ENCODE results near the gene TNFRSF4. TPM values are rescaled to one million over a fixed set of nuclear protein-coding genes. Genes with fewer than 3 reads are reported as not detected.

Gene TNFRSF4
- total RNA-seq, 1 donor from 2014 or later = 0.19 TPM

DNA sequence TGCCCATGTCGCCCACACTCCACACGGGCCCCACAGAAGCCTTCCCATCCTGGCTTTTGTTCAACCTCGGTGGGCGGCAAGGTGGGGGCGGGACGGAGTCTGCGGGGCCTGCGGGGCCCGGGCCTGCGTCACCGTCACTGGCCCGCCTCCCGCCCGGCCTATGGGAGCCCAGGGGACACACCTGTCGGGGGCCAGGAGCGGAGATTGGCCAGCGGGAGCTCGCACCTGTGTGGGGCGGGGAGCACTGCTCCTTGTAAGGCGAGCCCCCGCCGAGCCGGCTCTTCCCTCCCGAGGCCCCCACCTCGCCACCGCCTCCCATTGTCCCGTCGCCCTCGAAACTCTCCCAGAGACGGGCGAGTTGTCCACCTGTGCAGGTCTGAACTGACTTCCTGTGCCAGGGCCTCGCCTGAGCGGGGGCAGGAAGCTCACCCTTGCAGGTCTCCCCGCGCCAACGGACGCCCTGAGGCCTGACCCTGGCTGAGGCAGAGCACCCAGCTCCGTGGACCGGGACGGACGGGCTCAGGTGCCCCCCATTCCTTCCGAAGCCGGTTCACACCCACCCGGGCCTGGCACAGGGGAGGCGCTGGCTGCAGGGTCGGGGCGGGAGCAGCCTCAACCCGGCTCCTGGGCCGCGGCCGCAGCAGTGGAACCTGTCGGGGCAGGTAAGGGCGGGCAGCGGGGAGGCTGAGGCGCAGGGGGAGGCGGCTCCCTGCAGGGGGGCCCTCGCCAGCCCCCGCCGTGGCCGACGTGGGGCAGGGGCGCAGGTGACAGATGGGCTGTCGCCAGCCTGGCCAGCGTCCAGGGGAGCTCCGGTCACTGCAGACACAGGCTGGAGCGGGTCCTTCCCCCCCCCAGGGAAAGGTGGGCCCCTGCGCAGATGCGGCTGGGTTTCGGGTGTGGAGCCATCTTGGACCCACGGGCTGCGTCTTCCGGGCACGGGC, 51.1 kb downstream of the TNFRSF4 start:
- H3K4me1 Mint-ChIP-seq = peaks cover 11% of the 10 kb centered on the region
- no peak overlapping the region for H3K4me3 Mint-ChIP-seq
- H3K27ac Mint-ChIP-seq (ENCODE audit: unreplicated experiment) = no peak overlapping the region
- no peak for DNase-seq (ENCODE audit: low read depth, low spot score)
- no peaks in the 10 kb centered on the region for H3K9me3 Mint-ChIP-seq
- no peaks in the 10 kb centered on the region for H3K36me3 Mint-ChIP-seq (ENCODE audit: low read depth)
- peaks cover 27% of the 10 kb centered on the region for H3K27me3 Mint-ChIP-seq (ENCODE audit: low read depth)
- TF ChIP-seq, protein P1, sequence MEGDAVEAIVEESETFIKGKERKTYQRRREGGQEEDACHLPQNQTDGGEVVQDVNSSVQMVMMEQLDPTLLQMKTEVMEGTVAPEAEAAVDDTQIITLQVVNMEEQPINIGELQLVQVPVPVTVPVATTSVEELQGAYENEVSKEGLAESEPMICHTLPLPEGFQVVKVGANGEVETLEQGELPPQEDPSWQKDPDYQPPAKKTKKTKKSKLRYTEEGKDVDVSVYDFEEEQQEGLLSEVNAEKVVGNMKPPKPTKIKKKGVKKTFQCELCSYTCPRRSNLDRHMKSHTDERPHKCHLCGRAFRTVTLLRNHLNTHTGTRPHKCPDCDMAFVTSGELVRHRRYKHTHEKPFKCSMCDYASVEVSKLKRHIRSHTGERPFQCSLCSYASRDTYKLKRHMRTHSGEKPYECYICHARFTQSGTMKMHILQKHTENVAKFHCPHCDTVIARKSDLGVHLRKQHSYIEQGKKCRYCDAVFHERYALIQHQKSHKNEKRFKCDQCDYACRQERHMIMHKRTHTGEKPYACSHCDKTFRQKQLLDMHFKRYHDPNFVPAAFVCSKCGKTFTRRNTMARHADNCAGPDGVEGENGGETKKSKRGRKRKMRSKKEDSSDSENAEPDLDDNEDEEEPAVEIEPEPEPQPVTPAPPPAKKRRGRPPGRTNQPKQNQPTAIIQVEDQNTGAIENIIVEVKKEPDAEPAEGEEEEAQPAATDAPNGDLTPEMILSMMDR (conservative IDR thresholded peaks at IDR 0.05) = no peak

DNA sequence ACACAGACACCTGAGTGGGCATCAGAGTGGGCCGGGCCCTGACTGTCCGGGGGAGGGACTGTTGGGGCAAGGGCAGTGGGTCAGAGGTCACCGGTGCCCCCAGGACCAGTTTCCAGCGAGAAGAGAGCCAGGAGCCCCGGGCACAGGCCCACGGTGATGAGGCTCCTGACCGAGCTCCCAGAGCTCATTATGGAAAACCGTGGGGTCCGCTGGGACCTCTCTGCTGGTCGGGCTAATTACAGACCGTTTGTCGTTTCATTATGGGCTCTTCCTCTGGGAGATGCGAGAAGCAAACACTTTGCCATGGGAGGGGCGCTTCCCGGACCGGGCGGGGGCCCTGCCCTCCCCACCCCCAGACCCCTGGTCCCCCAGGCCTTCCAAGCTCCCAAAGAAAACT, 52.3 kb downstream of the TNFRSF4 start:
- Mint-ChIP-seq H3K4me1 (peaks cover 11% of the 10 kb centered on the region), H3K4me3 (no peak overlapping the region), H3K36me3 (ENCODE audit: low read depth) (no peaks in the 10 kb centered on the region), H3K9me3 (no peaks in the 10 kb centered on the region), H3K27ac (ENCODE audit: unreplicated experiment) (no peak overlapping the region), H3K27me3 (ENCODE audit: low read depth) (peaks cover 27% of the 10 kb centered on the region)
- TF ChIP-seq, protein P1 (conservative IDR thresholded peaks at IDR 0.05) = no peak
- DNase-seq (ENCODE audit: low read depth, low spot score) = no peak

Small RNA genes within 50 kb of the gene (microRNA-seq; reads per million reads assigned to microRNA genes)
- gene MIR200A = 16.6 reads per million, percentile 32 among the genes with 10 or more reads in this experiment
- gene MIR200B = 43.2 reads per million, percentile 48 among the genes with 10 or more reads in this experiment
- 24.9 reads per million, percentile 39 among the genes with 10 or more reads in this experiment for gene MIR429

Other genes with a start within 250 kb of the TNFRSF4 start
- not detected in 2 replicates for gene PLEKHN1, start 247.7 kb downstream of the TNFRSF4 start, total RNA-seq
- gene PERM1, start 232.1 kb downstream of the TNFRSF4 start, total RNA-seq = 0.11 TPM in 1 of 2 replicates, not detected in the other
- gene HES4, start 214.1 kb downstream of the TNFRSF4 start, total RNA-seq = 35.7 and 38.0 TPM in 2 replicates
- gene ISG15, start 200.7 kb downstream of the TNFRSF4 start, total RNA-seq = 17.4 and 22.3 TPM in 2 replicates
- 192 and 203 TPM in 2 replicates for gene AGRN, start 194.0 kb downstream of the TNFRSF4 start, total RNA-seq
- not detected in 2 replicates for gene RNF223, start 139.8 kb downstream of the TNFRSF4 start, total RNA-seq
- 26.1 and 26.2 TPM in 2 replicates for gene C1orf159, start 98.1 kb downstream of the TNFRSF4 start, total RNA-seq
- not detected in 2 replicates for gene TTLL10, start 40.3 kb downstream of the TNFRSF4 start, total RNA-seq
- not detected in 2 replicates for gene TNFRSF18, start 7.6 kb downstream of the TNFRSF4 start, total RNA-seq
- gene SDF4, start 17.8 kb upstream of the TNFRSF4 start, total RNA-seq = 76.1 and 93.8 TPM in 2 replicates
- gene B3GALT6, start 18.1 kb upstream of the TNFRSF4 start, total RNA-seq = 39.8 and 41.1 TPM in 2 replicates
- 0.66 and 0.79 TPM in 2 replicates for gene C1QTNF12, start 32.6 kb upstream of the TNFRSF4 start, total RNA-seq
- gene UBE2J2, start 59.7 kb upstream of the TNFRSF4 start, total RNA-seq = 77.0 and 80.8 TPM in 2 replicates
- gene SCNN1D, start 66.3 kb upstream of the TNFRSF4 start, total RNA-seq = 5.9 and 10.8 TPM in 2 replicates
- 111 and 124 TPM in 2 replicates for gene ACAP3, start 93.8 kb upstream of the TNFRSF4 start, total RNA-seq
- gene PUSL1, start 94.4 kb upstream of the TNFRSF4 start, total RNA-seq = 26.3 and 27.9 TPM in 2 replicates
- gene INTS11, start 110.5 kb upstream of the TNFRSF4 start, total RNA-seq = 137 and 160 TPM in 2 replicates
- 18.9 and 19.8 TPM in 2 replicates for gene CPTP, start 110.6 kb upstream of the TNFRSF4 start, total RNA-seq
- 0.64 and 0.68 TPM in 2 replicates for gene TAS1R3, start 117.1 kb upstream of the TNFRSF4 start, total RNA-seq
- 63.4 and 66.7 TPM in 2 replicates for gene DVL1, start 135.3 kb upstream of the TNFRSF4 start, total RNA-seq
- 5.0 and 5.8 TPM in 2 replicates for gene MXRA8, start 144.4 kb upstream of the TNFRSF4 start, total RNA-seq
- gene AURKAIP1, start 161.1 kb upstream of the TNFRSF4 start, total RNA-seq = 127 and 128 TPM in 2 replicates
- gene CCNL2, start 185.2 kb upstream of the TNFRSF4 start, total RNA-seq = 249 and 261 TPM in 2 replicates
- gene MRPL20, start 193.1 kb upstream of the TNFRSF4 start, total RNA-seq = 113 and 117 TPM in 2 replicates
- gene ANKRD65, start 207.1 kb upstream of the TNFRSF4 start, total RNA-seq = 0.66 and 0.89 TPM in 2 replicates
- gene VWA1, start 221.5 kb upstream of the TNFRSF4 start, total RNA-seq = 8.9 and 9.6 TPM in 2 replicates
- gene ATAD3C, start 235.5 kb upstream of the TNFRSF4 start, total RNA-seq = 0.23 and 0.41 TPM in 2 replicates